ENCODE measurements around the gene OR2V2. TPM values are rescaled to one million over a fixed set of nuclear protein-coding genes. Genes with fewer than 3 reads are reported as not detected.
"Not testable (repeated sequence)": the region's sequence is repeated elsewhere in the genome, so short reads cannot be mapped to it uniquely, and the experiment has no call there.

OR2V2 gene
- total RNA-seq, 2 experiments from 2014 or later = not detected

DNA sequence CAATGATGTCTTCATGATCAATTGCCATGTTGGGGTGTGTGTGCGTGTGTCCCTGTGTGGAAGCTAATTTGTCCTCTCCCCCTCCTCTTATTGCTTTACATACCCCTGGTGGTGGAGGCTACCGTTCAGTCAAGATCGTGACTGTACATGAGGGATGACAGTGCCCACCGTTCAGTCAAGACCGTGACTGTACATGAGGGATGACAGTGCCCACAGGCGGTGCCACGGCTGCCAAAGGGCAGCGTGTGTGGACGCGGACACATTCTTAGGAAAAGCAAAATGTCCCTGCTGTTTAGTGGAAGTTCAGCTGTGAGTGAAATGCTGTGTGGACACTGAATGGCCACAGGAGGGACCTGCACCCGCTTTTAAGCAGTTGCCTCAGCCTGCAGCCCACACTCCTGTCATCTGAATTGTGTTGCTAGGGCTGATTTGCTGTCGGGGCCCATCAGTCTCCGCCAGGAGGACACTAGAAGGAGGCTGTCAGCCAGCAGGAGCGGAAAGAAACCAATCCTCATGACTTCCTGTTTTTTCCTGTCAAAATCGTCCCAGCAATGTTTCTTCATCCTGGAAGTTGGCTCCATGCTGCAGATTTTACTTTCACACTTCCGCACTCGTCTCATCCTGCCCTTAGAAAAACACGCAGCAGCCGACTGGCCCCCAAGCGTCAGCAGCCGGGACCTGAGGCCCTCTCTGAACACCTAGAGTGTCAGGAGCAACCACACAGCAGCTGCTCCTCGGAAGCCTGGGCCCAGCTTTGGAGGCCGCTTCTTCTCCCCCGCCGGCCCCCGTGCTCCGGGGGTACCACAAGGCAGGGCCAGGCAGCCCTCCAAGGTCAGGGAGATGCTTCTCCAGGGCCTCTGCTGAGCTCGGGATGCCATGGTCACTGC, 25.5 kb upstream of the OR2V2 start:
- no peak overlapping the region for H3K27ac Mint-ChIP-seq

DNA sequence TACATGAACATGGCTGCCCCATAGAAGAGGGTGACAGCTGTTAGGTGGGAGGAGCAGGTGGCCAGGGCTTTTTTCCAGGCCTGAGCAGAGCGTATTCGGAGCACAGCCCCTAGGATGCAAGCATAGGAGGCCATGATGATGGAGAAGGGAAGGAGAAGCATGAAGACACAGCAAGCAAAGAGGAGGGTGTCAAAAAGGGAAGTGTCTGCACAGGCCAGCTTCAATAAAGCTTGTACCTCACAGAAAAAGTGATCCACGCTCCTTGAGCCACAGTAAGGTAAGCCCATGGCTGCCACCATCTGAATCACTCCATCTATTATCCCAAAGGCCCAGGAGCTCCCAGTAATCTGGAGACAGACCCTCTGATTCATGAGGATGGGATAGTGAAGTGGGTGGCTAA, 22.9 kb upstream of the OR2V2 start:
- no peaks in the 10 kb centered on the region for H3K4me1 Mint-ChIP-seq (ENCODE audit: low read depth)
- no peak overlapping the region for H3K27ac Mint-ChIP-seq
- DNase-seq = no peak
- H3K4me3 Mint-ChIP-seq = no peak overlapping the region
- peaks cover 55% of the 10 kb centered on the region for H3K27me3 Mint-ChIP-seq (ENCODE audit: low read depth)
- no peaks in the 10 kb centered on the region for H3K36me3 Mint-ChIP-seq (ENCODE audit: low read depth)
- intact Hi-C loops (cut with micrococcal nuclease) = no loop called here
- CTCF ChIA-PET = no interaction called here
- no peaks in the 10 kb centered on the region for H3K9me3 Mint-ChIP-seq

More for the DNA sequence above, 25.5 kb upstream of the OR2V2 start:
- no peaks in the 10 kb centered on the region for H3K4me1 Mint-ChIP-seq (ENCODE audit: low read depth)
- CTCF ChIA-PET = interaction anchor here (0.5 to 0.8 kb wide), 2 partner anchors 35 to 1178 kb away, joined by 3 read pairs; no protein-coding TSS in a partner anchor
- DNase-seq = no peak
- no peaks in the 10 kb centered on the region for H3K9me3 Mint-ChIP-seq
- no peaks in the 10 kb centered on the region for H3K36me3 Mint-ChIP-seq (ENCODE audit: low read depth)
- intact Hi-C loops (cut with micrococcal nuclease) = no loop called here
- peaks cover 64% of the 10 kb centered on the region for H3K27me3 Mint-ChIP-seq (ENCODE audit: low read depth)
- H3K4me3 Mint-ChIP-seq = no peak overlapping the region

DNA sequence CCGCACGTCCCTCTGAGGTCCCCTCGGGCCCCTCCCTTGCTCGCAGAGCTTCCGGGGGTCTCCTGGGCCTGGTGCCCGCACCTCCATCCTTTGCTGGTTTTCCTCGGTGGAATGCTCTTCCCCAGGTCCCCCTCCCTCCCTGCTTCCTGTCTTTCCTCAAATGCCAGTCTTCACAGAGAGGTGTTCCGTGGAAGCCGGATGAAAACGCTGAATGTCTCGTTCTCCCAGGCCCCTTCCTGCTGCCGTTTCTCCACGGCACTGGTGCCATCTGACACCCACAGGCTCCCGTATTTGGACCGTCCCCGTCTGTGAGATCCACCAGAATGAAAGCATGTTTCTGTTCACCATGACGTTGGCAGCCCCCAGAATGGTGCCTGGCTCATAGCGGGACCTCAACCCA, 20.5 kb upstream of the OR2V2 start:
- H3K4me3 Mint-ChIP-seq = no peak overlapping the region
- H3K27ac Mint-ChIP-seq = no peak overlapping the region
- intact Hi-C loops (cut with micrococcal nuclease) = no loop called here
- H3K27me3 Mint-ChIP-seq (ENCODE audit: low read depth) = peaks cover 50% of the 10 kb centered on the region
- no peaks in the 10 kb centered on the region for H3K9me3 Mint-ChIP-seq
- H3K36me3 Mint-ChIP-seq (ENCODE audit: low read depth) = no peaks in the 10 kb centered on the region
- DNase-seq = no peak
- CTCF ChIA-PET = no interaction called here
- H3K4me1 Mint-ChIP-seq (ENCODE audit: low read depth) = no peaks in the 10 kb centered on the region

DNA sequence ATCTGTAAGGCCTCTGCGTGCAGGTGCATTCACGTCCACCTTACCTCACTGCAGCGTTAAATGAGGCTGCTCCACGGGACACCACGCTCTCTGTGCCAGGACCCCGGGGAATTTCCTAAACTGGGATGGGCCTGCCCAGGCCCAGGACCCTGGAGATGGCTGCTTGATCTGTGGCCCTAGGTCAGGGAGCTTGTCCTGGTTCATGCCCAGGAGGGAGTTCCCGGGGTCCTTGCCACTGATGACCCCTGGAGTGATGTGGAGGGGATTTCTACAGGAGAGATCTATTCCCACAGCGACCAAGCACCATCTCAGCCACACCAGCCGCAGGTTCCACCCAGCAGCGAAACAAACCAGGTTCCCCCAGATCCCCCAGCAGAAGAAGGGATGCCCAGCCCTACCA, 19.9 kb upstream of the OR2V2 start:
- H3K9me3 Mint-ChIP-seq = no peaks in the 10 kb centered on the region
- no peaks in the 10 kb centered on the region for H3K4me1 Mint-ChIP-seq (ENCODE audit: low read depth)
- H3K27me3 Mint-ChIP-seq (ENCODE audit: low read depth) = peaks cover 51% of the 10 kb centered on the region
- H3K27ac Mint-ChIP-seq = no peak overlapping the region
- no peak overlapping the region for H3K4me3 Mint-ChIP-seq
- H3K36me3 Mint-ChIP-seq (ENCODE audit: low read depth) = no peaks in the 10 kb centered on the region
- DNase-seq = no peak
- CTCF ChIA-PET = no interaction called here
- intact Hi-C loops (cut with micrococcal nuclease) = no loop called here

DNA sequence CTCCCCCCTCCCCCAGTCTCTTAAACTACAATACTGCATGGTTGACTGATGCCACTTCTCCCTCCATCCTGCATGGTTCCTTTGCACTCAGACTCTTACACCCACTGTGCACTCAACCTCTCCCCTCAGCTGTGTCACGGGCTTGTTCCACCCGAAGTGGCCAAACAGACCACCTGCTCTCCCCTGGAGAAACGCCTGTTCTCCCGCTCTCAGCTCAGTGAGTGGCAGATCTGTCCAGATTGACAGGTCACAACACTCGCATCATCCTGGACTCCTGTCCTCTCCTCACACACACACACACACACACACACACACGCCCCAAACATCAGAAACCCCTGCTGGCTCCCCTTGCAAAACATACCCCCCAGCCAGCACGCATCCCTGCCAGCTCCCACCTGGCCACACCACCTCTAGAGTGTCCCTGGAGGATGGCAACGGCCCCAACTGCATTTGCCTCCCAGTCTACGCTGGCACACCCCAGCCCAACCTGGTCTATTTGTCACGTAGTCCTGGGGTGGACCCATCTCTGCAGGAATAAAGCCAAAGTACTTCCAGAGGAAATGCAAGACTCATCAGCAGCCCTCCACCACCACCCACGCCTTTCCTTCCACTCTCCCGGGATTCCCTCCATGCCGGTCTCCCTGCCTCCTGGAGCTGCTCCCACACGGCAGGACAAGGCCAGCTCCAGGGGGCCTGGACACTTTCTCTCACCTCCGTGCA, 19.3 kb upstream of the OR2V2 start:
- H3K9me3 Mint-ChIP-seq = no peaks in the 10 kb centered on the region
- H3K27me3 Mint-ChIP-seq (ENCODE audit: low read depth) = peaks cover 51% of the 10 kb centered on the region
- CTCF ChIA-PET = no interaction called here
- H3K36me3 Mint-ChIP-seq (ENCODE audit: low read depth) = no peaks in the 10 kb centered on the region
- no peak for DNase-seq
- H3K4me1 Mint-ChIP-seq (ENCODE audit: low read depth) = no peaks in the 10 kb centered on the region
- H3K4me3 Mint-ChIP-seq = no peak overlapping the region
- intact Hi-C loops (cut with micrococcal nuclease) = no loop called here
- H3K27ac Mint-ChIP-seq = no peak overlapping the region

DNA sequence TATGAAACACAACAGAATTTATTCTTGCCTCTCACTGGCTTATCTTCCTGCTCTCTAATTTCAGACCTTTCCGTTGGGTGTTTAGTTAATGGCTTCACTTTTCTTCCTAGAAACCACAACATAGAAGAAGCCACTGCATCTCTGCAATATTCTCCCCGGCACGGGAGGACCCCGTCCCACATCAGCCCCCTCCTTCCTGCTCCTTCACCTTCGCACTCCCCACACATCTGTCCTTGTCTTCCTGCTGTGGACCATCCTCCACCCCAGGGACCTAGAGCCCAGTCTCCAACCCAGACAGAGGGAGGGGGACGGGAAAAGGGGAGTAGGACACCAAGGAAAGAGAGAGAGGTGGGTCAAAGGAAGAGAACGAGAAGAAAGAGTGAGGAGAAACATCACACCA, 17.8 kb upstream of the OR2V2 start:
- Mint-ChIP-seq H3K4me3 (no peak overlapping the region), H3K36me3 (ENCODE audit: low read depth) (no peaks in the 10 kb centered on the region), H3K4me1 (ENCODE audit: low read depth) (no peaks in the 10 kb centered on the region), H3K27me3 (ENCODE audit: low read depth) (peaks cover 50% of the 10 kb centered on the region), H3K27ac (no peak overlapping the region), H3K9me3 (no peaks in the 10 kb centered on the region)
- no peak for DNase-seq
- CTCF ChIA-PET = no interaction called here
- intact Hi-C loops (cut with micrococcal nuclease) = no loop called here

DNA sequence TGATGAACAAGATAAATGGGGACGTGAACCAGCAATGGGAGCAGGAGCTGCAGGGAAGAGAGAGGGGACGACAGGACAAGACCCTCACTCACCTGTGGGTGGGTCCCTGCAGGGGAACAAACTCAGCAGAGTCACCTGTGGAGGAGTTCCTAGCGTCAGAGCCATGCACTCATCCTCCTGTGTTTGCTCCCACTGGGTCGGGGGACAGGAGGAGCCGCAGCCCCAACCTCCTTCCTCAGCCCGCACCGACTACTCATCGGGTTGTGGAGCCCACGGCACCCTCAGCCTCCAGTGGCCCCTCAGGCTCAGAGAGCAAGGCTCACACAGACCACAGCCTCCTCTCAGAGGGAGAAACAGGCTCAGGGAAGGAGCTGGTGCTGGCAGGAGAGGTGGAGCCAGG, 17.3 kb upstream of the OR2V2 start:
- H3K4me1 Mint-ChIP-seq (ENCODE audit: low read depth); H3K4me3 Mint-ChIP-seq; intact Hi-C loops (cut with micrococcal nuclease); H3K36me3 Mint-ChIP-seq (ENCODE audit: low read depth); H3K9me3 Mint-ChIP-seq; H3K27ac Mint-ChIP-seq; DNase-seq; CTCF ChIA-PET: not testable (repeated sequence)
- peaks cover 51% of the 10 kb centered on the region for H3K27me3 Mint-ChIP-seq (ENCODE audit: low read depth)

DNA sequence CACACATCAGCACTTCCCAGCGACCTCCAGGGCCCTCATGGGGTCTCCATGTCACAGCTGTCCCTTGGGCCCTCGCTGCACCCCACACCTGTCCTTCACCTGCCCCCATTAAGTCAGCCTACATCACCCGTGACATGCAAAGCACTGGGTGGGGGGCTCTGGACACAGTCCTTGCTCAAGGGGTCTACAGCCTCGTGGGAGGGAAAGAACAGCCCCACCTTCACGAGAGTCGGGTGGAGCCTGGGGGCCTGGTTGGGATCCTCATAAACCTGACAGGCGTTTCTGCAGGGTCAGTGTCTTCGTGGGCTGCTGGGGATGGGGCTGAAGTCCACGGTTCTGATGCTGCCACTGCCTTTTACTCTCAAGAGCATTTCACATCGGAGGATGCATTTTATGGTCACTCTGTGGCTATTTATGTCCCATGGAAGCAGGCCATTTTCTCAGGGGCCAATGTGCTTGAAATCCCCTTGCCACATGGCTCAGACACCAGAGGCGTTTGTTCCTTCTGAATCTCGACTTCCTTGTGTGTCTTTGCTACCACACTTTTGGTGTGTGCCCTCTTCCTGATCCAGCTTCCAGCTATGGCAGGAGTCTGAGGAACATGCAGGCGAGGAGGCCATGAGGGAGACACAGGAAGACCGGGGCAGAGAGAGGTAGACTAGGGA, 16.4 kb upstream of the OR2V2 start, which contains the start of gene OR2V1:
TSS of gene OR2V1 (minus strand) at position 338 of the 665 bp plus-strand sequence. CDS start 5,865 bp downstream, outside the sequence.
- intact Hi-C loops (cut with micrococcal nuclease) = no loop called here
- Mint-ChIP-seq H3K27me3 (ENCODE audit: low read depth) (peaks cover 47% of the 10 kb centered on the region), H3K4me1 (ENCODE audit: low read depth) (no peaks in the 10 kb centered on the region), H3K36me3 (ENCODE audit: low read depth) (peaks cover 2% of the 10 kb centered on the region), H3K27ac (no peak within 1 kb of the TSS), H3K4me3 (no peak within 1 kb of the TSS), H3K9me3 (peaks cover 4% of the 10 kb centered on the region)
- DNase-seq = no peak
- CTCF ChIA-PET = no interaction called here

DNA sequence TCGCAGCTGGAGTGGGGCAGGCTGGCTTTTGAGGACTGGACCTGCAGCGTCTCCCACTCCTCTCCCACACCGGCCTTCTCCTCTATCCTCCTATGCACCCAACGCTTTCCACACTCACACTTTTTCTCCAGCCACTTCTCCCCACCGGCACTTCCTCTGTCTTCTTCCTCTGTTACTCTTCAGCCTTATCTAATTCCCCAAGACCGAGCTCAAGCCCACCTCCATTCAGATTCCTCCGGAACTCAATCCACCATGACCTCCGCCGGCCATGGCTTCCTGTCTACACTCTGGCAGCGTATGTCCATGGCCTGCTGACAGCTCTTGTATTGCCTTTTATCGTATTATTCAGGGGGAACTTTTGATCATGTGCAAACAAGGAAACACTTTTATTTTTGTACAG, 15.9 kb upstream of the OR2V2 start:
- CTCF ChIA-PET = no interaction called here
- Mint-ChIP-seq H3K27me3 (ENCODE audit: low read depth) (peaks cover 42% of the 10 kb centered on the region), H3K36me3 (ENCODE audit: low read depth) (peaks cover 2% of the 10 kb centered on the region)

DNA sequence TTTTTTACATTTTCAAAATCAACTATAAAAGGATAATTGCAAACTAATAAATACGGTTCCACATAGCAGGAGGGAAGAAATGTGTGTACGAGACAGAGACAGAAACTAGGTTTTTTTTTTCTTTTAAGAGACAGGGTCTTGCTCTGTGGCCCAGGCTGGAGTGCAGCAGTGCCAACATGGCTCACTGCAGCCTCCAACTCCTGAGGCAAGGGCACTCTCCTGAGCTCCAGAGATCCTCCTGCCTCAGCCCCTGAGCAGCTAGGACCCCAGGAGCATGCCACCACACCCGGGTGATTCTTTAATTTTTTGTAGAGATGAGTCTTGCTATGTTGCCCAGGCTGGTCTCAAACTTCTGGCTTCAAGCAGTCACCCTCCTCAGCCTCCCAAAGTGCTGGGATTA, 14.3 kb upstream of the OR2V2 start:
- CTCF ChIA-PET = no interaction called here
- H3K4me3 Mint-ChIP-seq = no peak overlapping the region
- H3K9me3 Mint-ChIP-seq = peaks cover 7% of the 10 kb centered on the region
- no peaks in the 10 kb centered on the region for H3K4me1 Mint-ChIP-seq (ENCODE audit: low read depth)
- DNase-seq = no peak
- peaks cover 2% of the 10 kb centered on the region for H3K36me3 Mint-ChIP-seq (ENCODE audit: low read depth)
- H3K27ac Mint-ChIP-seq = no peak overlapping the region
- H3K27me3 Mint-ChIP-seq (ENCODE audit: low read depth) = peaks cover 37% of the 10 kb centered on the region
- intact Hi-C loops (cut with micrococcal nuclease) = no loop called here

More for the DNA sequence above, 15.9 kb upstream of the OR2V2 start:
- intact Hi-C loops (cut with micrococcal nuclease) = no loop called here
- H3K4me3 Mint-ChIP-seq = no peak overlapping the region
- no peak for DNase-seq
- peaks cover 4% of the 10 kb centered on the region for H3K9me3 Mint-ChIP-seq
- H3K4me1 Mint-ChIP-seq (ENCODE audit: low read depth) = no peaks in the 10 kb centered on the region
- no peak overlapping the region for H3K27ac Mint-ChIP-seq

DNA sequence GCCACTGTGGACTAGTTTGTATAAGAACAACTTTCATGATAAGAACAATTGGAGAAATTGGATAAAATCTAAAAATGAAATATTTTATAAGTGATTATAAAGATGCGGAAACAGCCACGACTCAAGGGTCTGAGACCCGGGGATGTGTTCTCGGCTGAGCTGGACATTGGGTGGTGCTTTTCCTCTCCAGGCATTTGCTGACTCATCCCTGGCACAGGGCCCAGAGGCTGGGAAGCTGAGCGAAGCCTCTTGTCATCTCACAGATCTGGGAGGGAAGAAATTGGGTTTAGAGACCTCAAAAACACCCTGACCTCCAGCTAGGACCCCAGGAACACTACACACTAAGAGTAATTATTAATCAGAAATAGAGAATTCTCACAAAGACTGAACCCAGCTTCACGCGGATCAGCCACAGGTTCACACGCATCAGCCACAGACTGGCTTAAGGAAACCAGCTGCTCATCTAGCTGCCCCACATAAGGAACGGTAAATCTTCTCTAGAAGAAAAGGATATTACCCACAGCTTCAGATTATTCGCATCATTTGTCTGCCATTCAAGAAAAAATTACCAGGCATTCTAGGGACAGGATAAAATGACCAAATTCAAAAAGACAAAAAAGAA, 13.7 kb upstream of the OR2V2 start:
- H3K4me3 Mint-ChIP-seq = no peak overlapping the region

DNA sequence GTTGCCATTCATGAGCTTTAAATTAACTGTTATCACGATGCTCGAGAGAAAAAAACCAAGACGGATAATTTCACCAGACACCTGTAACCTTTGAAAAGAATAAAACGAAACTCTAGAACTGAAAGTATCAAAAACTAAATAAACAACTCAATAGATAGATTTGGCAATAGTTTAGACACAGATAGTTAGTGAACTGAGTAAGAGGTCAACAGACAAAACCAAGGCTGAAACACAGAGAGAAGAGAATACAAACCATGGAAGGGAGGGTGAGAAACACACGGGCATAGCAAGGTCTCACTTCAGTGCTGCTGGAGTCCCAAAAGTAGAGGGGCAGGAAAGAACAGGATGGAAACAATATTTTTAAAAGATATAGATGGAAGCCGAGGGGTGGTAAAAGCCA, 13.1 kb upstream of the OR2V2 start:
- peaks cover 2% of the 10 kb centered on the region for H3K36me3 Mint-ChIP-seq (ENCODE audit: low read depth)
- no peak overlapping the region for H3K27ac Mint-ChIP-seq
- CTCF ChIA-PET = no interaction called here
- no peak overlapping the region for H3K4me3 Mint-ChIP-seq
- intact Hi-C loops (cut with micrococcal nuclease) = no loop called here
- peaks cover 28% of the 10 kb centered on the region for H3K27me3 Mint-ChIP-seq (ENCODE audit: low read depth)
- no peaks in the 10 kb centered on the region for H3K4me1 Mint-ChIP-seq (ENCODE audit: low read depth)
- DNase-seq = no peak
- H3K9me3 Mint-ChIP-seq = peaks cover 10% of the 10 kb centered on the region

More for the DNA sequence above, 13.7 kb upstream of the OR2V2 start:
- Mint-ChIP-seq H3K9me3 (peaks cover 9% of the 10 kb centered on the region), H3K27ac (no peak overlapping the region), H3K36me3 (ENCODE audit: low read depth) (peaks cover 2% of the 10 kb centered on the region), H3K27me3 (ENCODE audit: low read depth) (peaks cover 31% of the 10 kb centered on the region), H3K4me1 (ENCODE audit: low read depth) (no peaks in the 10 kb centered on the region)
- intact Hi-C loops (cut with micrococcal nuclease) = no loop called here
- CTCF ChIA-PET = no interaction called here
- DNase-seq = no peak
